HPDE6-E6E7 (cell line): ENCODE measurements around the gene PDZD2.
"Not testable (repeated sequence)": the region's sequence is repeated elsewhere in the genome, so short reads cannot be mapped to it uniquely, and the experiment has no call there.

Source experiments
- DNase-seq: peaks from one replicate; pipeline ENCODE4 v3.0.0; 2011; ENCODE audit warnings: missing footprints; ENCODE audit errors: extremely low spot score

Gene PDZD2

GRCh38 chr5:31691408-31691807, 52.5 kb downstream of the PDZD2 start:
- not testable (repeated sequence) for DNase-seq

DNA sequence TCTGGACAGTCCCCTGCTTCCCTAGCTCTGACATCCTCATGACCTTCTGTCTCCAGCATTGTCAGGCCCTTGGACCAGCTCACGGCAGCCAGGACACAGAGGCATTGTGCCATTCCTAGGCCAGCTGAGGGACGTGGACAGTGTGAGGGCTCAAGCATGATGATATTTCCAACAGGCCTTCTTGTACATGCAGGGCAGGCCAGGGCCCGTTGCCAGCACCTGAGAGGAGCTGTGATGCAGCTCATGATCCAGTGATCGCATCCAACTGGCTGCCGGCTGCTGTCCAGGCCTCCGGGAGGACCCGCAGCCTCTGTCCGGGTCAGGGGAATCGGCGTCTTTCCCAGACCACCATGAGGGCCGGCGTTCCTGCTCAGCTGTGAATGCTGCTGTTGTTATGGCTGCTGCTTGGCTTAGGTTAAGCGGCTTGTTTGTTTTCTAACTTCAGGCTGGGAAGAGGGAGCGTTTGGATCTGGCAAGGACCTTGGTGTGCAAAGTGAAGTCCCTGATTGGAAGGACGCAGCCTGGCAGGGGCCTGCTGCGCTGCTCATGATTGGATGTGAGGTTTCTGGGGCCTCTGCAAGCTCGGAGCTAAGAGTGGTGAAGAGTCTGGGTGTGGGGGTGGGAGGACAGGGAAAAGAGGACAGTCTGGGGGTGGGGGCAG, 53.8 kb downstream of the PDZD2 start:
- no peak for DNase-seq

- DNase-seq: no peak
Measured at GRCh38 chr5:31698673-31699072, 59.7 kb downstream of the PDZD2 start.

GRCh38 chr5:31701642-31702299, 62.8 kb downstream of the PDZD2 start:
- no peak for DNase-seq

DNA sequence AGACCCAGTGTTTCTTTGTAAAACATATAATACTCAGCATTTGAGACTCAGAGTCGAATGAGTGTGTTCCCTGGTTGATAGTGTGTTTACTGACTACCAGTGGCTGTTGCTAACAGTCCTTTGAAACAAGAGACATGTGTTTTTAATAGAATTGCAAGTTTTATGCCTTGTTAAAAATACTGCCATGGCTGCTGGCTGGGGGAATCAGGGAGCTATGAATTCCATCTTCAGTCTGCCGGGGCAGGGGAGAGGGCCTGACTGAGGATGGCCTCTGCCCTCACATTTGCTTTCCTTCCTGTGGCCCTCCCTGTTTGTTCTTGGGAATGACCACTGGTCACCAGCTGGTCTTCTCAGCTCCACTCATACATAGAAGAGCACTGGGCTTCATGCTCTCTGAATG, 63.8 kb downstream of the PDZD2 start:
- no peak for DNase-seq

DNA sequence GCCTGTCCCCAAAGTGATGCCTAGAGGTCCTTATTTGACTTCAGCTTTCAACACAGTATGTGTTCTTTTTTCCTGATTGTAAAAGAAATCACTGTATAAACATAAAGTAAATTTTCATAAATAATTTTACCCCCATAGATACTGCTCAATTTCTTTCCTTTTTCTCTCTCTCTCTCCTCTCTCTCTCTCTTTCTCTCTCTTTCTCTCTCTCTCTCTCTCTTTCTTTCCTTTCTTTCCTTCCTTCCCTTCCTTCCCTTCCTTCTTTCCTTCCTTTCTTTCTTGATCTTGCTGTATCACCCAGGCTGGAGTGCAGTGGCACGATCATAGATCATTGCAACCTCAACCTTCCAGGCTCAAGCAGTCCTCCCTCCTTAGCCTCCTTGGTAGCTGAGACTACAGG, 64.8 kb downstream of the PDZD2 start:
- no peak for DNase-seq

DNA sequence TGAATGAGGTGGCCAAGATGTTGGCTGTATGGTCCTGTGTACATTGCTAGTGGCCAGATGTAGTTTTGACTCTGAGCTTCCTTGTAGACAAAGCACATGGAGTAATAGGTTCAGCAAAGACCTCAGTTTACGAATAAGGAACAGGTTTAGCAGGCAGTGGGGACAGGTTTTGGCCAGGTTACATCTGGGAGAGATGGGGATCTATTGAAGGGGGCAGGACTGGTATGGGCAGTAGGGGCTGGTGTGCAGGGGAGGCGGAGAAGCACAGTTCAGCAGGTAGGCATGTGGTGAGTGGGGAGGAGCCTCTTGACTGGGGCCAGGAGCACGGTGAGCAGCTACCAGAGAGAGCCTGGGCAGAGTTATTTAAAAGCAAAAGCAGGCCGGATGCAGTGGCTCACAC, 67.3 kb downstream of the PDZD2 start:
- no peak for DNase-seq

- DNase-seq: no peak
Measured at GRCh38 chr5:31707329-31707728, 68.4 kb downstream of the PDZD2 start.

DNA sequence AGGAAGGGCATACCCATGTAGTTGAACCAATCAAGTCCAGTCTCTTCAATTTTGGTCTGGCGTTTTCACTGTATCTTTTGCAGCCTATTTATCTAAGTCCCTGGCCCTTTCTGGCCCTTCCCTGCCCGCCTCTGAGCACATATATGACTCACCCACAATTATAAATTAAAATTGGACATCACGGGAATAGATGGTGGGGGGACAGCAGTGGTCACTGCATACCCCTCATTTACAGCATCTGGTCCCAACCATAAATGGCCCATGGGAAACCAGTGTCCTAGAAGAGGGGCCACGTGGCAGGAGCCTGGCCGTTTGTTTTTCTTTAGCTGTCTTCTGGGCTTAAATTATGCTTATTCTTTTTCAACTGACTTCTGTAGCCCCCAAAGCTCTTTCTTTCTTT, 69.2 kb downstream of the PDZD2 start:
- DNase-seq: no peak

DNA sequence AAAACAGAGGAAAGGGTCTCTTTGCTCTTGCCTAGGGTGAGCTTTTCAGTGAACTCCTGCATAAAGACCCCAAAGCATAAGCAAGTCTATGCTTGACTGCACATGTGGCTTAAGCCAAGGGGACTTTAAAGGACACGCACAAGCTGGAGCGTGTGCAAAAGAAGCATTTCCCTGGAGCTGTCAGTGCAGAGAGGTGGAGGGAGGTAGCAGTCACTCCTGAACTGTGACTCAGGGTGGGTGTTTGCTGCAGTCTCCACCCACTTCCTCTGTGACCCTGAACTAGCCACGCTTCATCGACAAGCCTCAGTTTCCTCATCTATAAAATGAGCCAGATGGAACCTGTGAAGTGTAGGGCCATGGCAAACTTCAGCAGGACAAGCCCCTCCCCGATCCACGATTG, 72.4 kb downstream of the PDZD2 start:
- DNase-seq: no peak

DNA sequence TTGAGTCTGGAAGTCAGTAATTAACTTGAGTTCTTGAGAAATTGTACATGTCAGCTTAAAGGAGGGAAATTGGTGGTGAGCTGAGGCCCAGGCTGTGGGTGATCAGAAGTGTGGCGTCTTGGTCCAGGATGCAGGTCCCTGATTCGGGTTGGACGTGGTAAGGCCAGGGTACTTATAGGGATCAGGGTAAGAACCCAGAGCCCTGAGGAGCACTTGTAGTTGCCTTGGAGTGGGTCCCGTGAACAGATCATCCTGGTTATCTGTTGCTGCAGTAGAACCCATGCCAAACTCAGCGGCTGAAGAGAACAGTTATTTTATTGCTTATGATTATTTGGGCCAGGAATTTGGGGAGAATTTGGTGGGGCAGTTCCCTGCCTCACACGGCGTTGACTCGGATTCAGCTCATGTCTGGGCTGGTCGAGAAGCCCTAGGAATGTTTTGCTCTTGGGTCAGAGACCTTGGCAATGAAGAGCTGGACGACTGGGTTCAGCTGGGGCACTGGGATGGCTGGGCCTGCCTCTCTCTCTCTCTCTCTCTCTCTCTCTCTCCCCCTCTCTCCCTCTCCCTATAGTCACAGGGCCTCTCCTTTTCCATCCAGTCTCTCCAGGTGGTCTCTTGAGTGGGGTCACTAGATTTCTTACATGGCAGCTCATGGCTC, 73.1 kb downstream of the PDZD2 start:
- no peak for DNase-seq

DNA sequence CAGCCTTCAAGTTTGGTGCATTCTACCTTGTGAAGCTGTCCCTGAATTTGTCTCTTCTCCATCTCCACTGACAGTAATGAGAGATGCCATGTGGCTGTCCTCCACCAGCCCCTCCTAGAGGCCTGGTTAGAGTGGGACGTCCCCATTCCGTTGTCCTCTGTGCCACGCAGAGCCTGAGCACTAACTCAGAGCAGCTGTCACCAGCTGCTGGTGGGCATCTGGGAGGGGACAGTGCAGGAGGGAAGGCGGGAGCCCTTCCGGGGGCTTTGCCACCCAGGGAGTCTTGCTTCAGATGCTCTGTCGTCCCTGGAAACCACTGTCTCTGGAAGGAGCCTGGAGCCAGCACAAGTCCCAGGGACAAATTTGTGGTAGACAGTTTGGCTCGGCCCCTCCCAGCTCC, 78.6 kb downstream of the PDZD2 start:
- no peak for DNase-seq

DNA sequence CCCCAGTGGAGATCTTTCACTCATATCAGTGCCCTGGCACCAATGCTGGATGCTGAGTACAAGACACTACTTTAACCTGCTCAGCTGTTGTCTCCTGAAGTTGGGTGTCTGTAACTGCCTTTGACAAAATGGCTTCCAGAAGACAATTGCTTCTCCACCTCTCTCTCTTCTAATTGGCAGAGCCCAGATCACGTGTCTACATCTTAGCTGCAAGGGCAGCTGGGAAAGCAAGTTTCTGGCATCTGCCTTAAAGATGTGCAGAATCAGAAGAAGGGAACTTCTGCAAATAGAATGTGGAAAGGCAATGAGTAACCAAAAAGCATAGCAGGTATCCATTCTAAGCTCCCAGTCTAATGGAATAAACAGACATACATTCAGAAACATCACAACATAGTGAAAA, 81.1 kb downstream of the PDZD2 start:
- no peak for DNase-seq

DNA sequence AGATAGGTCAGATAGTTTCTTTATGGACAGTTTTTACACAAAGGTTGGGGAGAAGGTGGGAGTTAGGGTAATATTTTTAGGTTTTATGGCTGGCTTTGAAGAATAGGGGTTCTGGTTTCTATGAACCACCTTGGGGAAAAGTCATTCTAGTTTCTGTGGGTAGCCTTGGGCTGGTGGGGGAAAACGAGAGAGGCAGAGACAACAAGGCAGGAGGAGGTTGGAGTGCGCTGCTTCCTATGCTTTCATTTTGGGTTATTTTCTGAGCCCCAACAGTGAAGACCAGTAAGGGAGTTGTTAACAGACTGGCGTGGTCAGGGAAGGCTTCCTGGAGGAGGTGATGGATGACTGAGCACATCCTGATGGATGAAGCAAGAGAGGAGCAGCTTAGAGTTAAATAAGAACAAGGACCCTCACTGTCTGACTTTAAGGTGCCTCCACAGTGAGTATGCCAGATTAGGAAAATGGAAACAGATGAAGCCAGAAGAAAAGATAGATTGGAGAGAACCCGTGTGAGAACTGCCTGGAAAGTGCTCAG, 81.9 kb downstream of the PDZD2 start:
- DNase-seq: no peak

DNA sequence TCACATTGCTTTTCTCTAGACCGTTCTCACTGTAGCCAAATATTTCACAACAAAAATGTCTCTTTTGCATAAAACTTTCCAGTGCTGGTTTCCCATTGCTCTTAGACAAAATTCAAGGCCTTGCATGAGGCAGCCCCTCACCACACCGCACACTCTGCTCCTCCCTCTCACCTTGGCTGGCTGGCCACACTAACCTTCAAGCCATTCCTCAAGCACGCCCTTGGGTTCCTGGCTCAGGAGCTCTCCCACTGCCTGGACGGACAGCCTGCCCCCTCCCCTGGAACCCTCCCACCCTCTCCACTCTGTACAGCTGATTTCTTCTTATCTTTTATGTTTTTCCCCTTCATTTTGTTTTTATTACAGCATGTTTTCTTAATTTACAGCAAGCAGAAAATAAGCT, 83.2 kb downstream of the PDZD2 start:
- no peak for DNase-seq

DNA sequence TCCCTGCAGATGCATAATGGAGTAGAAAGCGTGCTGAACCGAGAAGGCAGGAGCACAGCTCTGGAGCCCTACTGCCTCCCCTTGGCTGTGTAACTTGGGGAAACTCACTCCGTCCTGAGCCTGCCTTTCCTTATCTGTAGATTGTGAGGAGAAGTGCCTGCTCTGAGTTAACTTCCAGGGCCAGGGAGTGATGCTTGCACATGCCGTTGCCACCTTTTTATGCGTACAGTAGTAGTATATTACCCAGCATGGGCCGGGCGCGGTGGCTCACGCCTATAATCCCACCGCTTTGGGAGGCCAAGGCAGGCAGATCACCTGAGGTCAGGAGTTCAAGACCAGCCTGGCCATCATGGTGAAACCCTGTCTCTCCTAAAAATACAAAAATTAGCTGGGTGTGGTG, 87.1 kb downstream of the PDZD2 start:
- DNase-seq: no peak

- DNase-seq: no peak
Measured at GRCh38 chr5:31726952-31727351, 88.0 kb downstream of the PDZD2 start.

GRCh38 chr5:31728039-31728438, 89.1 kb downstream of the PDZD2 start:
- DNase-seq: no peak

DNA sequence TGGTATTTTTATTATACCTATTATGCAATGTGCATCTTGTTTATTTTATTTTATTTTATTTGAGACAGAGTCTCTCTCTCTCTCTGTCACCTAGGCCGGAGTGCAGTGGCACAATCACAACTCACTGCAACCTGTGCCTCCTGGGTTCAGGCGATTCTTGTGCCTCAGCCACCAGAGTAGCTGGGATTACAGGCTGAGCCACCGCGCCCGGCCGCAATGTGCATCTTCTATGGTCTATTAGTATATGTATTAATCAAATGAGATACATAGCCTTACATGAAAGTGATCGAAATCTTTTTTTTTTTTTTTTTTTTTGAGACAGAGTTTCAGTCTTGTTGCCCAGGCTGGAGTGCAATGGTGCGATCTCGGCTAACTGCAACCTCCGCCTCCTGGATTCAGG, 89.9 kb downstream of the PDZD2 start:
- DNase-seq: not testable (repeated sequence)

GRCh38 chr5:31730139-31730538, 91.2 kb downstream of the PDZD2 start:
- no peak for DNase-seq

GRCh38 chr5:31731016-31731415, 92.1 kb downstream of the PDZD2 start:
- DNase-seq: no peak

GRCh38 chr5:31731710-31732301, 92.9 kb downstream of the PDZD2 start:
- DNase-seq: no peak

GRCh38 chr5:31732821-31733220, 93.9 kb downstream of the PDZD2 start:
- not testable (repeated sequence) for DNase-seq
